SK-N-SH treated with all-trans-retinoic acid at 6 μM for 48 hours (cell line): ENCODE measurements around the gene TTC28.
"Not testable (repeated sequence)": the region's sequence is repeated elsewhere in the genome, so short reads cannot be mapped to it uniquely, and the experiment has no call there.

Source experiments
- ATAC-seq: fragments of 200-7000 bp; cut with Tn5 transposase; 3 replicates; pipeline ENCODE4 v1.9.1; 2020; ENCODE audit warnings: mild to moderate bottlenecking, moderate library complexity
- ARNTL ChIP-seq: fragments of 450-650 bp; formaldehyde crosslinking; IDR thresholded peaks from 2 replicates; pipeline ENCODE4 v1.5.0; 2020; ENCODE audit warnings: low read depth, mild to moderate bottlenecking, moderate library complexity, borderline replicate concordance
- BACH2 ChIP-seq: fragments of 250-450 bp; sonication (Bioruptor Pico); IDR thresholded peaks from 2 replicates; pipeline ENCODE4 v1.9.0; 2021; ENCODE audit warnings: mild to moderate bottlenecking, borderline replicate concordance
- CREB5 ChIP-seq: fragments of 250-450 bp; sonication (Bioruptor Pico); IDR thresholded peaks from 2 replicates; pipeline ENCODE4 v1.5.1; 2020; ENCODE audit warnings: low read depth, mild to moderate bottlenecking, moderate library complexity
- CSDC2 ChIP-seq: fragments of 250-450 bp; sonication (Bioruptor Pico); IDR thresholded peaks from 2 replicates; pipeline ENCODE4 v1.5.0; 2020; ENCODE audit warnings: mild to moderate bottlenecking, moderate library complexity
- CSRNP3 ChIP-seq: fragments of 250-450 bp; sonication (Bioruptor Pico); IDR thresholded peaks from 2 replicates; pipeline ENCODE4 v1.5.1; 2021; ENCODE audit warnings: mild to moderate bottlenecking, moderate library complexity
- ESRRG ChIP-seq: fragments of 250-450 bp; sonication (Bioruptor Pico); IDR thresholded peaks from 2 replicates; pipeline ENCODE4 v1.6.1; 2021; ENCODE audit warnings: mild to moderate bottlenecking
- GLIS3 ChIP-seq: fragments of 250-450 bp; sonication (Bioruptor Pico); IDR thresholded peaks from 2 replicates; pipeline ENCODE4 v1.5.0; 2020; ENCODE audit warnings: mild to moderate bottlenecking, moderate library complexity
- ISL1 ChIP-seq: fragments of 250-450 bp; sonication (Bioruptor Pico); IDR thresholded peaks from 2 replicates; pipeline ENCODE4 v2.1.2; 2022; ENCODE audit warnings: mild to moderate bottlenecking, moderate library complexity
- OSR1 ChIP-seq: fragments of 250-450 bp; sonication (Bioruptor Pico); IDR thresholded peaks from 2 replicates; pipeline ENCODE4 v1.8.0; 2022; ENCODE audit warnings: moderate library complexity, mild to moderate bottlenecking, inconsistent platforms
- PATZ1 ChIP-seq: fragments of 250-450 bp; sonication (Bioruptor Pico); IDR thresholded peaks from 2 replicates; pipeline ENCODE4 v1.8.0; 2020; ENCODE audit warnings: mild to moderate bottlenecking, moderate library complexity, borderline replicate concordance
- POU6F1 ChIP-seq: fragments of 250-450 bp; sonication (Bioruptor Pico); IDR thresholded peaks from 2 replicates; pipeline ENCODE4 v1.8.0; 2021; ENCODE audit warnings: low read depth, mild to moderate bottlenecking, moderate library complexity, borderline replicate concordance
- PPARA ChIP-seq: fragments of 250-450 bp; sonication (Bioruptor Pico); IDR thresholded peaks from 2 replicates; pipeline ENCODE4 v1.5.0; 2020; ENCODE audit warnings: mild to moderate bottlenecking, borderline replicate concordance
- SNAI2 ChIP-seq: fragments of 250-450 bp; sonication (Bioruptor Pico); IDR thresholded peaks from 2 replicates; pipeline ENCODE4 v1.5.0; 2020; ENCODE audit warnings: mild to moderate bottlenecking, moderate library complexity
- TOX ChIP-seq: fragments of 250-450 bp; sonication (Bioruptor Pico); IDR thresholded peaks from 2 replicates; pipeline ENCODE4 v1.8.0; 2021; ENCODE audit warnings: mild to moderate bottlenecking, moderate library complexity, borderline replicate concordance
- TSHZ2 ChIP-seq: fragments of 250-450 bp; sonication (Bioruptor Pico); IDR thresholded peaks from 2 replicates; pipeline ENCODE4 v1.5.0; 2020; ENCODE audit warnings: mild to moderate bottlenecking, moderate library complexity
- ZC3H10 ChIP-seq: fragments of 250-450 bp; sonication (Bioruptor Pico); IDR thresholded peaks from 2 replicates; pipeline ENCODE4 v1.5.1; 2021; ENCODE audit warnings: mild to moderate bottlenecking, moderate library complexity
- ZFP3 ChIP-seq: fragments of 250-450 bp; sonication (Bioruptor Pico); IDR thresholded peaks from 2 replicates; pipeline ENCODE4 v1.5.0; 2020; ENCODE audit warnings: mild to moderate bottlenecking, moderate library complexity
- ZFP30 ChIP-seq: fragments of 450-650 bp; formaldehyde crosslinking; IDR thresholded peaks from 2 replicates; pipeline ENCODE4 v1.5.0; 2022; ENCODE audit warnings: mild to moderate bottlenecking, moderate library complexity
- ZNF565 ChIP-seq: fragments of 450-650 bp; formaldehyde crosslinking; conservative IDR thresholded peaks from 2 replicates; pipeline ENCODE4 v1.5.0; 2020; ENCODE audit warnings: low read depth, mild to moderate bottlenecking, moderate library complexity
- ZNF70 ChIP-seq: fragments of 450-650 bp; formaldehyde crosslinking; IDR thresholded peaks from 2 replicates; pipeline ENCODE4 v1.5.0; 2020; ENCODE audit warnings: mild to moderate bottlenecking, moderate library complexity

TTC28 gene

GRCh38 chr22:28620244-28620922, 59.3 kb downstream of the TTC28 start:
- TF ChIP-seq BACH2 (CRISPR knock-in tag) = no peak
- no peak for TF ChIP-seq ZNF565 (CRISPR knock-in tag)
- no peak for TF ChIP-seq TOX
- ATAC-seq = no peak

- ATAC-seq = no peak
- TF ChIP-seq ZC3H10 (CRISPR knock-in tag) (no peak), POU6F1 (CRISPR knock-in tag) (no peak)
Observed at GRCh38 chr22:28619236-28619635, 60.4 kb downstream of the TTC28 start.

- ATAC-seq = not testable (repeated sequence)
Observed at GRCh38 chr22:28615423-28615822, 64.2 kb downstream of the TTC28 start.

GRCh38 chr22:28609921-28610320, 69.7 kb downstream of the TTC28 start:
- no peak for ATAC-seq

GRCh38 chr22:28608546-28608945, 71.1 kb downstream of the TTC28 start:
- TF ChIP-seq POU6F1 (CRISPR knock-in tag) (no peak), ARNTL (CRISPR knock-in tag) (no peak), TSHZ2 (CRISPR knock-in tag) (no peak), ZNF70 (CRISPR knock-in tag) (no peak), BACH2 (CRISPR knock-in tag) (no peak), ISL1 (CRISPR knock-in tag) (no peak), OSR1 (CRISPR knock-in tag) (no peak), ZFP3 (CRISPR knock-in tag) (no peak), ZC3H10 (CRISPR knock-in tag) (no peak), TOX (no peak), GLIS3 (CRISPR knock-in tag) (no peak)
- TF ChIP-seq, all 23 proteins: peak for 0
- no peak for ATAC-seq

More at GRCh38 chr22:28609921-28610320, 69.7 kb downstream of the TTC28 start:
- TF ChIP-seq SNAI2 (CRISPR knock-in tag) (no peak), ZFP30 (CRISPR knock-in tag) (no peak), PPARA (CRISPR knock-in tag) (no peak), CREB5 (CRISPR knock-in tag) (no peak), GLIS3 (CRISPR knock-in tag) (no peak)

- no peak for ATAC-seq
- TF ChIP-seq CSRNP3 (no peak), SNAI2 (CRISPR knock-in tag) (no peak), CSDC2 (no peak), PATZ1 (CRISPR knock-in tag) (no peak), ESRRG (CRISPR knock-in tag) (no peak), ARNTL (CRISPR knock-in tag) (no peak), TOX (no peak), ZC3H10 (CRISPR knock-in tag) (no peak), BACH2 (CRISPR knock-in tag) (no peak), PPARA (CRISPR knock-in tag) (no peak), GLIS3 (CRISPR knock-in tag) (no peak)
Observed at GRCh38 chr22:28607795-28608194, 71.8 kb downstream of the TTC28 start.
